ENCODE measurements around the gene ZNF699. TPM values are rescaled to one million over a fixed set of nuclear protein-coding genes. Genes with fewer than 3 reads are reported as not detected.

The ZNF699 gene
- total and polyA plus RNA-seq, 2 of the 4 experiments (the other 2 are of a cell fraction): 1.3 to 7.3 TPM

- Histone ChIP-seq H3K27ac (ENCODE audit: insufficient read depth, low read length) (no peak overlapping the region), H3K4me2 (ENCODE audit: low read depth, low read length) (no peak overlapping the region), H3K23ac (ENCODE audit: low read depth, low read length) (no peak overlapping the region), H3K56ac (ENCODE audit: extremely low read depth, insufficient read depth, low read length) (no peak overlapping the region), H2AK5ac (ENCODE audit: low read depth, low read length) (no peak overlapping the region), H2AK9ac (replicated peaks; ENCODE audit: low read depth, low read length, poor library complexity) (no peak overlapping the region), H3K4me1 (ENCODE audit: control insufficient read depth, insufficient read depth, low read length) (no peaks in the 10 kb centered on the region), H3K4me3 (ENCODE audit: insufficient read depth, low read depth, low read length) (no peak overlapping the region), H4K20me1 (ENCODE audit: insufficient read depth, low read length) (no peaks in the 10 kb centered on the region), H2AFZ (replicated peaks; ENCODE audit: low read length, poor library complexity) (no peak overlapping the region), H3K14ac (replicated peaks; ENCODE audit: low read depth, low read length) (no peak overlapping the region), H2BK20ac (ENCODE audit: low read depth, low read length) (no peak overlapping the region), H3K18ac (ENCODE audit: low read depth, low read length) (no peak overlapping the region), H3K36me3 (ENCODE audit: control insufficient read depth, insufficient read depth, low read length) (peaks cover 19% of the 10 kb centered on the region), H3K9me1 (ENCODE audit: insufficient read depth, low read length) (no peaks in the 10 kb centered on the region), H2BK120ac (ENCODE audit: low read depth, low read length) (no peak overlapping the region), H3K4ac (ENCODE audit: low read depth, low read length) (no peak overlapping the region), H3K79me1 (ENCODE audit: low read depth in 1 of 2, low read length in 2 of 2) (no peaks in the 10 kb centered on the region), H4K5ac (ENCODE audit: low read depth, low read length) (no peak overlapping the region), H3K9me3 (ENCODE audit: control insufficient read depth, insufficient read depth, low read length) (peaks cover 70% of the 10 kb centered on the region), H3K9ac (ENCODE audit: low read depth, low read length) (no peak overlapping the region), H4K8ac (ENCODE audit: low read depth in 2 of 2, low read length in 2 of 2) (no peak overlapping the region), H2BK15ac (ENCODE audit: low read depth, low read length) (no peak overlapping the region), H4K91ac (ENCODE audit: insufficient read depth, low read depth, low read length) (no peak overlapping the region), H3K27me3 (ENCODE audit: control insufficient read depth, insufficient read depth, low read length) (no peaks in the 10 kb centered on the region), H2BK5ac (ENCODE audit: low read depth, low read length, poor library complexity, severe bottlenecking) (no peak overlapping the region)
- no CpG with 5 or more reads among the region's 6 CpGs for WGBS, 2 experiments (ENCODE audit: extremely low coverage in 2 of 2, insufficient read length in 1 of 2)
- CTCF ChIA-PET: no interaction called here
- TF ChIP-seq RCOR1 (IDR thresholded peaks at IDR 0.05; ENCODE audit: insufficient replicate concordance, low read length): no peak
- TF ChIP-seq CEBPB (IDR thresholded peaks at IDR 0.05; ENCODE audit: low read depth, low read length): no peak
- TF ChIP-seq MAFK (IDR thresholded peaks at IDR 0.05; ENCODE audit: low read depth, low read length): no peak
- in situ Hi-C loops (cut with MboI; ENCODE audit: low sequenced_read_pairs): no loop called here
- POLR2A ChIA-PET (ENCODE audit: unreplicated experiment): no interaction called here
- BruUV-seq (replicated peaks): TSS peak; percentile 36
- DNase-seq: no peak
- dilution Hi-C loops (cut with HindIII; ENCODE audit: low sequenced_read_pairs, unreplicated experiment): no loop called here
- intact Hi-C loops (cut with micrococcal nuclease): no loop called here
- ATAC-seq (ENCODE audit: low read depth): no peak
These were observed 33.1 kb upstream of the ZNF699 start for GRCh38 chr19:9342610-9343304.
